HG02884 (cell line): ENCODE data around the gene C1S.

ENCODE experiments used
- ATAC-seq: cut with Tn5 transposase; IDR thresholded peaks from one replicate; pipeline ENCODE4 v1.9.1; 2021; ENCODE audit warnings: mild to moderate bottlenecking, moderate library complexity; ENCODE audit not compliant: unreplicated experiment

The C1S gene

GRCh38 chr12:7075518-7075917, 15.0 kb downstream of the C1S start:
- no peak for ATAC-seq

GRCh38 chr12:7075939-7076338, 15.4 kb downstream of the C1S start:
- ATAC-seq = no peak

GRCh38 chr12:7076493-7076892, 16.0 kb downstream of the C1S start:
- no peak for ATAC-seq

- ATAC-seq = no peak
Observed at GRCh38 chr12:7078163-7078562, 17.6 kb downstream of the C1S start.

- ATAC-seq = no peak
Observed at GRCh38 chr12:7079826-7080125, 19.3 kb downstream of the C1S start.

GRCh38 chr12:7081037-7081436, 20.5 kb downstream of the C1S start:
- no peak for ATAC-seq

GRCh38 chr12:7083125-7083524, 22.6 kb downstream of the C1S start:
- no peak for ATAC-seq

- no peak for ATAC-seq
Observed at GRCh38 chr12:7089196-7089871, 28.8 kb downstream of the C1S start.

GRCh38 chr12:7090222-7090998, 29.9 kb downstream of the C1S start:
- ATAC-seq = no peak

- no peak for ATAC-seq
Observed at GRCh38 chr12:7091171-7091570, 30.7 kb downstream of the C1S start.

GRCh38 chr12:7091660-7092228, 31.2 kb downstream of the C1S start:
- ATAC-seq = no peak

GRCh38 chr12:7092229-7092985, 31.9 kb downstream of the C1S start, which contains the start of gene C1R:
Gene C1R (minus strand): TSS chr12:7092445. CDS start chr12:7092388, 57 bp downstream.
- no peak for ATAC-seq

GRCh38 chr12:7092986-7093460, 32.5 kb downstream of the C1S start:
- no peak for ATAC-seq

- ATAC-seq = no peak
Observed at GRCh38 chr12:7093486-7093885, 33.0 kb downstream of the C1S start.

- ATAC-seq = no peak
Observed at GRCh38 chr12:7093892-7094291, 33.4 kb downstream of the C1S start.

GRCh38 chr12:7096006-7096932, 35.8 kb downstream of the C1S start:
- no peak for ATAC-seq

GRCh38 chr12:7096979-7097378, 36.5 kb downstream of the C1S start:
- ATAC-seq = no peak

GRCh38 chr12:7099290-7099996, 38.9 kb downstream of the C1S start:
- ATAC-seq = no peak

- no peak for ATAC-seq
Observed at GRCh38 chr12:7100239-7100638, 39.7 kb downstream of the C1S start.
